NCI-H510A treated with DMSO at 0.1 percent for 48 hours (cell line): Measurements from ENCODE around the gene SMC1A.
"Not testable (repeated sequence)": the region's sequence is repeated elsewhere in the genome, so short reads cannot be mapped to it uniquely, and the experiment has no call there.

Experiments
- DNase-seq: peaks from one replicate; lab custom pipeline; 2025; lab: John Stamatoyannopoulos, UW

The SMC1A gene

DNA sequence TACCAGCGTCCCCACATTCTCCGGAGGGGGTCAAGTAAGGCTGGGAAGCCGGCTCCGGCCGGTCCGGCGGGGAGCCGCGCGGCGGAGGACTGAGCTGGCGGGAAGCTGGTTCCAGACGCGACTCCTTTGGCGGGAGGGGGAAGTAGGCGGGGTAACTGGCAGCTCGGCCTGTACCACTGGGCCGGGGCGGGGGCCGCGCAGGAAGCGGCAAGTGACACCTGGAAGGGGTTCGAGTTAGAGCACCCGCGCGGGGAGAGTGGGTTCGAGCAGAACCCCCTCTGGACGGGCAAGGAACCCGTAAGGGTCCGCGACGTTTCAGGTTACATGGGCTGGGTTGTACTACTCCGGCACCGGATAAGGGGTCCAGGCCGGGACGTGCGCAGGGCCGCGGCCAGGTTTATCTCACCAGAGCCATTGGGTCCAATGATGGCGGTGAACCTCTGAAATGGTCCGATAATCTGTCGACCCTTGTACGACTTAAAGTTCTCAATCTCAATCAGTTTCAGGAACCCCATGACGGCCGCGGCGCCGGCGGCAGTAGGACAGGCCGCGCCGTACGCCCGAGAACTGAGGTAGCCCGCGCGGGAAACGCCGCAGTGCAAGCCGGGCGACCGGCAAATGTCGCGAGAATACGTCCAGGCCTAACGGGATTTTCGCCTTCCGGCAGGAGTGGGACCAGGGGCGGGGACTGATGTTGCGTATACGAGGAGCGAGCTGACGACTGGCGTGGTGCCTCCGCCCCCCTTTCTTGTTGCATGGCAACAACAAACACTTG is at the start of gene SMC1A:
SMC1A (minus strand) TSS at position 569 of the 775 bp plus-strand sequence; CDS start at position 515, 54 bp downstream.
- peak; percentile 92 for DNase-seq

DNA sequence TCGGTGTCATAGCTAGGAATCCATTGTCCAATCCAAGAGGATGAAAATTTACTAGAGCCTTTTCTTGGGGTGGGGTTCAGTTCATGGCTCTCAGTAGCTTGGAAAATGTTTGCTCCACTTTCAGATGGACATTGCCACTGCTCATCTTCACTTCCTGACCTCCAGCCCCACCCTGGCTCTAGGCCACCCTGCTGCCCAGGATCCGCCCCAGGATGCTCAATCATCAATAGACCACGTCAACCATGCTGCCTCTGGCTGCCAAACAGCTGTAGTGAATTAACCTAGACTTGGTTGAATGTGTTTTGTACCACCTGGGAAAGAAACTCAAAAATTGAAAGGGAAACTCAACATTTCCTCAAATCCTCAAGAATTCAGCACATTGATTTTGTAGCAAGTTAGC is 48.9 kb upstream of the SMC1A start:
- no peak for DNase-seq

DNA sequence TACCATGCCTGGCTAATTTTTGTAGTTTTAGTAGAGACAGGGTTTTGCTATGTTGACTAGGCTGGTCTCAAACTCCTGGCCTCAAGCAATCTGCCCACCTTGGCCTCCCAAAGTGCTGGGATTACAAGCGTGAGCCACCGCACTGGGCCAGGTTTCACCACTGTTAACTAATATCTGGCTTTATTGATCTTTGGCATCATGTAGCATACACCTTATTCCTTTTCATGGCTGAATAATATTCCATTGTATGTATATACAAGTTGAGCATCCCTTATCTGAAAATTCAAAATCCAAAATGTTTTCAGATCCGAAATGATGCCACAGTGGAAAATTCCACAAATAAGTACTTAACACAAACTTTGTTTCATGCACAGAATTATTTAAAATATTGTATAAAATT is 46.2 kb upstream of the SMC1A start:
- DNase-seq: not testable (repeated sequence)

DNA sequence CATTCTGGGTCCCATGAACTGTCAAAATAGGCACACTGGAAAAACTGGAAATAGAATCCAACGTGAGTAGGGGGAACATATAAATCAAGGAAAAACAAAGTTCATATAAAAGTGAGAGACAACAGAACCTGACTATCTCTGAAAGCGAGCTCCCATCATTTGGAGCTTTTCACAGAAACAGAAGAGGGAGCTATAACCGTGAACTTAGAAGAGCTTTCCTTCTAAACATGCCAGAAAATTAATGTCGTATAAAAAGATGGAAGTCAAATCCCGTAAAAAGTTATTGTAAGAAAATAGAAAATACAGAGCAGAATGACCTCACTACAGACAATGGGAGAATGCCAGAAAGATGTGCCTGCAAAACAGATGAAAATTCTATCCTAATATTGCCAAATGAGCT is 35.6 kb upstream of the SMC1A start:
- DNase-seq: no peak

DNA sequence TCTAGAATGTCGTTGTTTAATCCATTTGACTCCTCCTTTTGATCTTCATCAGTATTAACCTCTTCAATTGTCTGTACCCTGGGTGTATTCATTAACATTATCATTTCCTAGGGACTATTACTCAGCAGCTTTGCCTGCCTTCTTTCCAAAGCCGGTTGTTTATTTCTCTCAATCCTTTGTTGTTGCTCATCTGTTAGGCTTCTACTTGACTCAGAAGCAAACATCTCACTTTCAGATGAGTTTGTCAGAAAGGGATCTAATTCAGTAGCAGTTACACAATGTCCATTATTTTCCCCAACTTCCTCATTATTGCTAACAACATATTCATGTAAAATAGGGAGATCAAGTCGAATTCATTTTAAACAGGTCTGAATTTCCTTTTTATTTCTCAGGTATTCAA is 33.8 kb upstream of the SMC1A start:
- no peak for DNase-seq

DNA sequence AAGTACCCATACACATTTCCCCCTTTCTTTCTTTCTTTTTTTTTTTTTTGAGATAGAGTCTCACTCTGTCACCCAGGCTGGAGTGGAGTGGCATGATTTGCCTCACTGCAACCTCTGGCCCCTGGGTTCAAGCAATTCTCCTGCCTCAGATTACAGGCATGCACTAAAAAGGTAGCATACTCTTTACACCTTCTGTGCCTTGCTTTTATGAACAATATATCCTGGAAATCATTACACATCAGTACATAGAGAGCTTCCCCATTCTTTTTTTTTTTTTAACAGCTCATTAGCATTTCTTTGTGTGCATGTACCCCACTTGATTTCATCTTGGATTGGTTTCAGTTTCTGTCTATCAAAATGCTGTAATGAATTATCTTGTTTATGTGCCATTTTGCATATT is 30.4 kb upstream of the SMC1A start:
- DNase-seq: no peak

DNA sequence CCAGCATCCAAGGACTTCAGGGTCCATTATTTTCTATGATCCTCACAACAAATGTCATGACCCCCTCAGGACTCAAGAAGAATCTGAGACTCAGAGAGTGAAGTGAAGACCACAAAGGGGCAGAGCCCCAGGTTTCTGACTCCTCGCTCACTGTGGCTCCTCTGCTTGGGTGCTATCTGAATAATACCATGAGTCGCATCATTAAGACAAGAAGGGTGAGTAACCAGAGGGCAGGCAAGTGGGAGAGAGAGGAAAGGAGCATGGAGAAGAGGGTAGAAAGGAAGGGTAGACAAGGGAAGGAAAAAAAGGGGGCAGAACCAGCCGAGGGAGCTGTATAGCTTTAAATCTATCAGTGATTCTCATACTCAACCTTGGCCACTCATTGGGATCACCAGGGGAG is 27.2 kb upstream of the SMC1A start:
- no peak for DNase-seq

DNA sequence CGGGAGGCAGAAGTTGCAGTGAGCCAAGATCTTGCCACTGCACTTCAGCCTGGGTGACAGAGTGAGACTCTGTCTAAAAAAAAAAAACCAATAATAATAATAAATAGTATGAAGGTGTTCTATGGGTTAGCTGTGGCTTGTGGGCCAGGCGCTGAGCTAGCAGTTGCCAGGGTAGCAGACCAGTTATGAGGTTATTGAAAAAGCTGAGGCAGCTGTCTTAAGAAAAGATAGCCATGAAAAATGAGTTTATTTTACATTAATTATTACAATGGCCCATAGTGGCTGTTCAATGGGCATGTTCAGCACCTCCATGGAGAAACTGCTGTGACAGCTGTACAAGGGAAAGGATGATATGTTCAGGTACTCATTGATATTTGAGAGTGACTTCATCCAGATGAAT is 25.0 kb upstream of the SMC1A start:
- DNase-seq: no peak

DNA sequence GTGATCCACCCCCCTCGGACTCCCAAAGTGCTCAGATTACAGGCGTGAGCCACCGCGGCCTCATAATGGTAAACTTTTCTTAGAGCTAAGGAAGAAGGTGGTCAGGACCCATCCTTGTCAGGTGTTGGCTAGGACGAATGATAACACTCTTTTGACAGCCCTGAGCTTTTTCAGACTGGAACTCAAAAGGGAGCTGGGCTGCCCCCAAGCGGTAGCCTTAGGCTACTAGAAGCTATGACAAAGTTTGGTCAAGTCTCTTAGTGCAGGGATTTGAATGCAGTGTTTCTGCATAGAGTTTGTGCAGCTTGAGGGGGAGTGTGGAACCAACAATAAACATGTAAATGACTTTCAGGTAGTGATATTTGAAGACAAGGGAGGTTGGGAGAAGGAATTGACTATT is 23.5 kb upstream of the SMC1A start:
- DNase-seq: peak; percentile 7

DNA sequence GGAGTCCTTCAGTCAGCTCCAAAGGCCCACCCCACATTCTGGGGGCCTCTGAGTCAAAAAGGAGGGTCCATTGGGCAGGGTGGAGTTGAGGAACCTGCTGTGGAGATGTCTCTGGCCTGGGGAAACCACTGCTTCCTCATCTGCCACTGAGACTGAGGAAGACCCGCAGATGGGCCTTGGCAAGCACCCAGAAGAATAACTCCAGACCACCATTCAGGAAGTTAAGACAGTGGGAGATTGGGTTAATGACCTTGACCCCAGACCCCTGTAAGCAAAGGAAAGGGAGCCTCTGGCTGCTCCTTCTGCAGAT is 19.8 kb upstream of the SMC1A start:
- no peak for DNase-seq

DNA sequence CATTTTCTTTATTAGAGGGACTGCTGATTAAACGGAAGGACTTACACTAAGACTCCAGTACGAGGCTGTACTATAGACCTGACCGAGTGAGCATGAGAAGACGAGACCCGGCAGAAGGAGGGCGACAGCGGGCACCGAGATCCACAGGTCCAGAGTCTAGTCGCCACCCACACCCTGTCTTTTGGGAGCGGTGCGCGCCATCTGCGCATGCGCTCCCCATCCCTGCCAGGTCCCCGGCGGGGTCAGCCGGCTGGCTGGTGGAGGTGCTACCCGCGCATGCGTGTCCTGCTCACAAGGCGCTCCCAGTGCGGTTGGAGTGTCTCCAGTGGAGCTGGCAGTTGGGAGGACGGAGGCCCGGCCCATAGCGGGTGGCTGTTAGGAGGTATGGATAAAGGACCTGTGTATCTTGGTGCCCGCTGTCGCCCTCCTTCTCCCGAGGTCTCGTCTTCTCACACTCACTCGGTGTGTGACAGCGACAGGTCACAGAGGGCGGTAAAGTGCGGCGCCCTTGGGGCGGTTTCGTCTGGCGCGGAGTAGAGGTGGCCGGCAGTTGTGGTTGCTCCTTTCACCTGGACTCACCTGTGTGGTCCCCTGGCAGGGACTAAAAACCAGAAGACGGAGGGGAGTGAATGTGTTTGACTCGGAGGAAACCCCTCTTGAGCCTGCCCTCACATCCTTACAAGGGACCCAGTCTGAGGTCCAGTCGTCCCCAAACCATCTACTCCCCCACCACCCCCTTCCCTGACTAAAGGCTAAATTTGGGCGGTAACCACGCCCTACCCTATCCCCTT is 19.3 kb upstream of the SMC1A start:
- DNase-seq: peak; percentile 70

DNA sequence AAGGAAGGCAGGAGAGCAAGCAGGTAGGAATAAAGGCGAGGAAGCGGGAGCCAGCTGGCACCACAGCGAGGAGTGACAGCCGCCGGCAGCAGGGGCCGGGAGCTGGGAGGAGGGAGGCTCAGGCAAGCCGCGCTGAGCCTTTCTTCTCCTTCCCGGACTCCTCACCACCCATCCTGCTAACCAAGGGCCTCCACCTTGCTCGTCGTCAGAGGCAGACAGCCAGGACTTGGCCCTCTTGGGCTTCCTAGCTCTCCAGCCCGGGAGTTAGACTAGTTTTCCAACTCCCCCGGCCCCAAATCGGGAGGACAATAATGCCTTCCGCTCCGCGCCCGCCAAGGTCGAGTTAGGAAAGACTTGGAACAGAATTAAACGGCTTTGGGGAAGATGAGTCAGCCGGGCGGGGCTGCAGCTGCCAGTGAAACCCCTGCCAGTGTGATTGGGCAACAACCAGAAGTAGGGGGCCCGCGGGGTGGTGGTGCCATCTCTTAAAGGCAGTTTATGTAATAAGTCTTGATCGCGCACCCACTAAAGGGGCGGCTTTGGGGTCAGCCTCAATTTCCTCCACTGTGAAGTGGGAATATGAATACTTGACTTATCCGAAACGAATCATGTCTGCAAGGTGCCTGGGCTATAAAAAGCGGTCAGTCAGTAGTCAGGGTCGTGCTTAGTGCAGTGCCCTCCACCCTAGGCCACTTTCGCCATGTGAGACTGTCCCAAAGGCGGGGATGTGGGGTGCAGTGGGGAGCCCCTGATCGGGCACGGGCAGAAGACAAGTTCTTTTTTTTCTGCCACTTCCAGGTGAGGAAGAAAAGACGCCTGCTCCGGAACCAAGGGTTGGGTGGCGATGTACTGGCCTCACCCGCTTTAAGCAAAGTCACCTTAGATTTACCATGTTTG is 18.4 kb upstream of the SMC1A start:
- peak; percentile 15 for DNase-seq

DNA sequence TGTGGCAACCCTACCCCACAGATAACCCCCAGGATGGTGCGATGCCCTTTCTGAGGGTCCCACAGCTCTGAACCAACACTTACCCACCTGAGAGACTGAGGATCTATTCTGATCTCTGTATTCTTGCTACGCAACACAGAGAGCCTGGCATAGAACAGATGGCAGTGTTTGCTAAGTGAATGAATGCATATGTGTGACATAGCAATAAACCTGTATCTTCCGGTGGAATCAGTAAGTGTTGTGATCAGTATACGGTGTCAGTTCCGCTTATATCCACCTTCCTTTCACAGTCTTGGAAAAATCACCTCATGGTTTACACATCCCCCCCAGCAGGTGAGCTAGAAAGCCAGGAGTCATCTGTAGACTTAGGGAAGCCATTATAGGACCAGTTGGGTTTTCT is 17.6 kb upstream of the SMC1A start:
- DNase-seq: peak; percentile 47

DNA sequence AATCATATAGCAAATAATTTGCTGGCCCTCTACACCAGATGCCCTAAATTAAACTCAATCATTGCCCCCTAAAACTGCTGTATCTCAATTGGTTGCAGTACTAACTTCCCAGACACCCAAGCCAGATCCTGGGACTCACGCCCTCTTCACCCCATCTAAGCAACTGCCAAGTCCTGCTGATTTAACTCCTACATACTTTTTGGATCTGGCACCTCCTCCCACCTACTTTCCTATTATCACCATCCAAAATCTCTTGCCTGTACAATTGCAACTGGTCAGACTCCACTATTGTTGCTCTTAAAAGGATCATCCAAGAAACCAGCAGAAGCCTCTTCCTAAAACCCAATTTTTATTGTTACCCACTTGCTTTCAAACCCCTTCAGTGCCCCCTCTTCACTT is 16.4 kb upstream of the SMC1A start:
- DNase-seq: no peak

DNA sequence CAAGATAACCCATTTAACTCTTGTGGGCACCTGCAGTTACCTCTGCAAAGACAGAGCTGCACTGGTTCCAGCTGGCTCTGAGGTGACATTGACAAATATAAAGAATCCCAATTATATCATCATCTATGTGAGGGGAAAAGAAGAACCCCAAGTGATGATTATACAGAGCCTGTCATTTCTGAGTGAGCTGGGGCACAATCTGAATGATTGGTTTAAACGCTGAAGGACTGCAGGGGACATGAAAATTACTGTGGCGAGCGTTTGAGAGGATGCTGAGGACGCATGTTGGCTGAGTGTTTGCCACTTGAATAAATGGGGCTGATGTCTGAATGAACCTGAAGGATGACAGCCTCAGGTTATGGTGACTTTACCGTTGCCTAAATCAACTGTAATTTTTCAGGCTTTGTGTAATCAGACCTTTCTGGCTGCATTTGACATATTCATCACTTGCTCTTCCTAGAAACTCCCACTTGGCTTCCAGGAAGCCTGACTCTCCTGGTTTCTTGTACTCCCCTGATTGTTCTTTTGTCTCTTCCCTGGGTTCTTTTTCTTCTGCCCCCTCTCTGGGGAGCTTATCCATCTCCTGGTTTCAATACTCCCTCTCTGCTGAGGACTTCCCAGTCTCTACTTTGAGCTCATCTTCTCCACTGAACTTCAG is 15.8 kb upstream of the SMC1A start:
- peak; percentile 2 for DNase-seq

DNA sequence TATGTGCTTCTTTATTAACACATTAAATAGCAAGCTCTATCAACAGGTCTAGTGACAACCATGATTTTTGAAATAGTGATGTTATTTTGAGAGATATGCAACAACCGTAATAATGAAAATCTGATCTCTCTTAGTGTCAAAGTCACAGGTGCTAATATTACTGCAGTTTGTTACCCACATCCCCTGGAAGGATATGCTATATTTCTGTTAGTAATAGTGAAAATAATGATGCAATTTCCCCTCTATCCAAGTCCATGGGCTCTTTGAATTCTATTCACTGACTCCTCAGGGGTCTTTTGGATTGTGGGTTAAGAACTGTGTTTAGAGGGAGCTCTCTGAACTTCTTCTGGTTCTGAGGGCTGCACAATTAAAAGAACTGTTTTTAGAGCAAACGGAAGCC is 14.8 kb upstream of the SMC1A start:
- no peak for DNase-seq

DNA sequence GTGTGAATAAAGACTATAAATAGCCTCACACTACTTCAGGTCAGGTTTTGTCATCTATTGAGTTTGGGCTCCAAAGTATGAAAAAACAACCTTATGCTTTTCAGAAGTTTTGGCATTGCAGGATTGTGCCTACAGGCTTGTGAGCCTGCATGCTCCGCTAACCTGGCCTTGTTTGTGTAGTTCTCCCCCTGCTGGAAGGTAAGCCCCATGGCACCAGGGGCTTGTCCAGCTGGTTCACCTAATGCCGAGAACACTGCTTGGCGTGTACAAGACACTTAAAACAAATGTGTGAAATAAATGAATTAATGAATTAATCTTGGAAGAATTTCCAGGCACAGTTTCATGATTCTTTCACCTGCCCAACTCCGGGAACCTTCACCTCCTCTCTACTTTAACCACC is 13.5 kb upstream of the SMC1A start:
- DNase-seq: peak; percentile 60

DNA sequence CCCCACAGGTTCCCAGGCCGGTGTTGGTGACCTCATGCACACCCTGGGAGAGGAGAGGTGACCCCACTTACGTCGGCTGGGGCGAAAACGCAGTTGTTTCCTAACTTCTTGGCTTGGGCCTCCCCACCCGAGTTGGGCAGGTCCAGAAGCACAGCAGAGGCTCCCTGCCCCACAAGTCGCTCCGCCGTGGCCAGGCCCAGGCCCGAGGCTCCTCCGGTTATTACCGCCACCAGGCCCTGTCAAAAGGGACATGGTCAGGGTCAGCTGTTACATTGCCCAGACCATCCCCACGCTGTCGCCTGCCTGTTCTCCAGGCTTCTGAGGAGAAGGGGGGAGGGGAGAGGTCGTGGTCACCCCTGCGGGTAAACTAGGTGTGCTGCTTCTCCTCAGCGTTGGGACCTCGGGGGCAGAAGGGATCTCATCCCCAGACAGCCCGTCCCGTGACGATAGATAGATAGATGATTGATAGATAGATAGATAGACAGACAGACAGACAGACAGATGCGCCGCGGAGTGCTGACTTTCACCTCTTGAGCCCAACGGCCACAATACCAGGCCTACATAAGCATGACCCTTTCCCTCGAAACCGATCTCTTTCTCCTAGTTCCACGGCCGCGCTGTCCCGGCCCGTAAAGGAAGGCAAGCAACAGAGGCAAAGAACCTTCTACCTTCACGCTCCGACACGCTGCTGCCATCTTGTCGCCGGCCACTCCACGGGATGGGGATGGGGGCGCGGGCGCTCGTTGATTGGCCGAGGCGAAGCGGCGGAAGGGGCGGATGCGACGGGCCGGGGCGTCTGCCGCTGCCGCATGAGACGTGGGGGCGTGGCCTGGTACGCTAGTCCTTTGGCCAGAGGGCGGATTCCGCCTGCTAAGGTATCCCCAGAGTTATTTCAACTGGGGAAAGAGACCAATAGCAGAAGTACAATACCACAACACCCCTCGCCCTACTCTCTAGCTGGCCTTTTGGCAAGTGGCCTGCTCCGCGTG is 11.5 kb upstream of the SMC1A start, which contains the start of gene HSD17B10:
HSD17B10 (minus strand) TSS at position 720 of the 989 bp plus-strand sequence; CDS start at position 695, 25 bp downstream.
- DNase-seq: peak; percentile 87

DNA sequence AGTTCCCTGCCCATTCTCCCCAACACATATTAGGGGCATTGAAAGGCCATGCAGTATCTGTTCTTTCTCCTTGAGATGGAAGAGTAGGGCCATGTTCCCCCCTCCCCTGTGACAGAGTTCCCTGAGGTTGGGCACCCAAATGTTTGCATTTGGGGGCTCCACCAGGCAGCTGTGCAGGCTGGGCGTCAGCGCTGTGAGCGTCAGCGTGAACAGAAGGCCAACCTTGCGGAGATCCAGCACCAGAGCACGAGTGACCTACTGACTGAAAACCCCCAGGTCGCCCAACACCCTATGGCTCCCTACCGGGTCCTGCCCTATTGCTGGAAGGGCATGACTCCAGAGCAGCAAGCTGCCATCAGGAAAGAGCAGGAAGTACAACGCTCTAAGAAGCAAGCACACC is 7.8 kb upstream of the SMC1A start:
- DNase-seq: no peak

DNA sequence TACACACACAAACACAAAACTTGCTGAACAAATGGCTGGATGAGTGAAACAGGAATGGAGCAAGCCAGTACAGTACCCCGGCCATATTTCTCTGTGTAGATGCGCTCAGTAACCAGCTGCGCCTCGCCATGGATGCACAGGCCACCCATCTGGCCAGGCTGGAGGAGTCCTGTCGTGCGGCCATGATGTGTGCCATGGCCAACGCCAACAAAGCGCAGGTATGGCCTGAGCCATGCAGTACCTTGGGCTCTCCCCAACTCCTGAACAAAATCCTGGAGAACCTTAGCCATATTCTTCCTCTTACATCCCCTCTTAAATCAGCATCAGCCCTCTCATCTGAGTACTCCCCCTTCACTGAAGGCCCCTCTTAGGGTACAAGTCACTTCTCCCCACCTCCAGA is 7.3 kb upstream of the SMC1A start:
- DNase-seq: no peak

DNA sequence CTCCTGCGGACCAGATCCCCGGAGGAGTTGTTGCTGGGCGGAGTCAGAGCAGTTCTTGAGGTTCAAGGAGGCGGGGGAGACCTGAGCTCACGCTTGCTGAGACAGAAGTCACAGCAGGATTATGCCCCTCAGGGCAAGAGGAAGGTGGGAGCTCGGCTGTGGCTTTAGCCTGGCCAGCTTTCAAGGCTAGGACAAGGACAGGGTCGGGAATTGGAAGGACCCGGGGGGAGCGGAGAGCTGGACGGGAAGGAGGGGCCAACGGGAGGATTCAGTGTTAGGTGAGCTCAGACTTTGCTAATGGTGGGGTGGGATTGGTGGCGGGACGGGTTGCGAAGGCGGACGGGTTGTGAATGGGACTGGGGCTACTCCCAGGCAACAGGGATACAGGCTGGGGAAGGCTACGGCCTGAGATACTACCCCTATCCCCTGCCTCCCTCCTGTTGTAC is 430 bp upstream of the SMC1A start, which contains the start of gene RIBC1:
RIBC1 (plus strand) TSS at position 13 of the 446 bp plus-strand sequence. CDS start 3,404 bp downstream, outside the sequence.
- DNase-seq: peak; percentile 69
